ENCODE data around the gene KRTAP4-12.
A peak's percentile ranks its signal among the peaks of the same experiment; 100 is the strongest.

The KRTAP4-12 gene

GRCh38 chr17:41147531-41148204 is 23.7 kb upstream of the KRTAP4-12 start:
- DNase-seq: no peak
- WGBS (ENCODE audit: extremely low coverage, insufficient coverage, low lambda C conversion rate): no CpG with 5 or more reads among the region's 2 CpGs
- H4K8ac ChIP-seq (ENCODE audit: low read depth, low read length): no peak overlapping the region
- no peak overlapping the region for H3K4me3 ChIP-seq (ENCODE audit: low read length)
- H3K79me1 ChIP-seq (ENCODE audit: low read length): no peaks in the 10 kb centered on the region
- H3K36me3 ChIP-seq (ENCODE audit: control insufficient read depth, insufficient read depth, low read length): no peaks in the 10 kb centered on the region
- no peak overlapping the region for H3K23ac ChIP-seq (ENCODE audit: low read length)
- H3K9ac ChIP-seq (ENCODE audit: low read length): no peak overlapping the region
- H3K4me2 ChIP-seq (ENCODE audit: low read length): no peak overlapping the region
- H3K18ac ChIP-seq (ENCODE audit: low read length): no peak overlapping the region
- no peak overlapping the region for H3K56ac ChIP-seq (ENCODE audit: low read length)
- H4K5ac ChIP-seq (ENCODE audit: low read length): no peak overlapping the region
- no peaks in the 10 kb centered on the region for H3K27me3 ChIP-seq (ENCODE audit: insufficient read depth, low read length, poor library complexity)
- H2BK5ac ChIP-seq (ENCODE audit: low read length): no peak overlapping the region
- H2AK5ac ChIP-seq (ENCODE audit: low read length): no peak overlapping the region
- H3K4me1 ChIP-seq (ENCODE audit: control insufficient read depth, low read depth, low read length): no peaks in the 10 kb centered on the region
- no peak overlapping the region for H3K4ac ChIP-seq (ENCODE audit: low read depth, low read length)
- no peak overlapping the region for H2BK15ac ChIP-seq (replicated peaks; ENCODE audit: low read depth)
- no peaks in the 10 kb centered on the region for H3K79me2 ChIP-seq (ENCODE audit: control insufficient read depth, insufficient read depth, low read length)
- no peak overlapping the region for H2BK120ac ChIP-seq (ENCODE audit: low read depth, low read length)
- H3K27ac ChIP-seq (ENCODE audit: low read depth, low read length): no peak overlapping the region

- Histone ChIP-seq H3K79me1 (ENCODE audit: low read length) (no peaks in the 10 kb centered on the region), H2AK5ac (ENCODE audit: low read length) (no peak overlapping the region), H2BK120ac (ENCODE audit: low read depth, low read length) (no peak overlapping the region), H3K9ac (ENCODE audit: low read length) (no peak overlapping the region), H3K27ac (ENCODE audit: low read depth, low read length) (no peak overlapping the region), H3K4ac (ENCODE audit: low read depth, low read length) (no peak overlapping the region), H3K4me1 (ENCODE audit: control insufficient read depth, low read depth, low read length) (no peaks in the 10 kb centered on the region), H2BK15ac (replicated peaks; ENCODE audit: low read depth) (no peak overlapping the region), H3K79me2 (ENCODE audit: control insufficient read depth, insufficient read depth, low read length) (no peaks in the 10 kb centered on the region), H3K36me3 (ENCODE audit: control insufficient read depth, insufficient read depth, low read length) (no peaks in the 10 kb centered on the region), H3K4me3 (ENCODE audit: low read length) (no peak overlapping the region), H3K4me2 (ENCODE audit: low read length) (no peak overlapping the region), H3K56ac (ENCODE audit: low read length) (no peak overlapping the region), H3K18ac (ENCODE audit: low read length) (no peak overlapping the region), H3K27me3 (ENCODE audit: insufficient read depth, low read length, poor library complexity) (no peaks in the 10 kb centered on the region), H4K5ac (ENCODE audit: low read length) (no peak overlapping the region), H4K8ac (ENCODE audit: low read depth, low read length) (no peak overlapping the region), H3K23ac (ENCODE audit: low read length) (no peak overlapping the region), H2BK5ac (ENCODE audit: low read length) (no peak overlapping the region)
- no CpG with 5 or more reads among the region's 2 CpGs for WGBS (ENCODE audit: extremely low coverage, insufficient coverage, low lambda C conversion rate)
- no peak for DNase-seq
Observed at GRCh38 chr17:41145261-41145660, 21.3 kb upstream of the KRTAP4-12 start.

- Histone ChIP-seq H2BK120ac (ENCODE audit: low read depth, low read length) (no peak overlapping the region), H3K79me2 (ENCODE audit: control insufficient read depth, insufficient read depth, low read length) (no peaks in the 10 kb centered on the region), H3K27me3 (ENCODE audit: insufficient read depth, low read length, poor library complexity) (no peaks in the 10 kb centered on the region), H2BK5ac (ENCODE audit: low read length) (no peak overlapping the region), H3K79me1 (ENCODE audit: low read length) (no peaks in the 10 kb centered on the region), H3K56ac (ENCODE audit: low read length) (no peak overlapping the region), H3K4me1 (ENCODE audit: control insufficient read depth, low read depth, low read length) (no peaks in the 10 kb centered on the region), H2BK15ac (replicated peaks; ENCODE audit: low read depth) (no peak overlapping the region), H3K4ac (ENCODE audit: low read depth, low read length) (no peak overlapping the region), H3K23ac (ENCODE audit: low read length) (no peak overlapping the region), H3K18ac (ENCODE audit: low read length) (no peak overlapping the region), H4K5ac (ENCODE audit: low read length) (no peak overlapping the region), H3K9ac (ENCODE audit: low read length) (no peak overlapping the region), H2AK5ac (ENCODE audit: low read length) (no peak overlapping the region), H3K36me3 (ENCODE audit: control insufficient read depth, insufficient read depth, low read length) (no peaks in the 10 kb centered on the region), H3K4me3 (ENCODE audit: low read length) (no peak overlapping the region), H4K8ac (ENCODE audit: low read depth, low read length) (no peak overlapping the region), H3K27ac (ENCODE audit: low read depth, low read length) (no peak overlapping the region), H3K4me2 (ENCODE audit: low read length) (no peak overlapping the region)
- WGBS (ENCODE audit: extremely low coverage, insufficient coverage, low lambda C conversion rate): no CpG with 5 or more reads among the region's 1 CpG
- DNase-seq: no peak
Observed at GRCh38 chr17:41144846-41145245, 20.9 kb upstream of the KRTAP4-12 start.

GRCh38 chr17:41141361-41141760 is 17.4 kb upstream of the KRTAP4-12 start:
- Histone ChIP-seq H3K4me2 (ENCODE audit: low read length) (no peak overlapping the region), H3K56ac (ENCODE audit: low read length) (no peak overlapping the region), H3K4me3 (ENCODE audit: low read length) (no peak overlapping the region), H4K5ac (ENCODE audit: low read length) (no peak overlapping the region), H4K8ac (ENCODE audit: low read depth, low read length) (no peak overlapping the region), H2BK5ac (ENCODE audit: low read length) (no peak overlapping the region), H3K27ac (ENCODE audit: low read depth, low read length) (no peak overlapping the region), H3K23ac (ENCODE audit: low read length) (no peak overlapping the region), H3K36me3 (ENCODE audit: control insufficient read depth, insufficient read depth, low read length) (no peaks in the 10 kb centered on the region), H2BK120ac (ENCODE audit: low read depth, low read length) (no peak overlapping the region), H3K79me2 (ENCODE audit: control insufficient read depth, insufficient read depth, low read length) (no peaks in the 10 kb centered on the region), H3K79me1 (ENCODE audit: low read length) (no peaks in the 10 kb centered on the region), H2BK15ac (replicated peaks; ENCODE audit: low read depth) (no peak overlapping the region), H3K9ac (ENCODE audit: low read length) (no peak overlapping the region), H3K4ac (ENCODE audit: low read depth, low read length) (no peak overlapping the region), H2AK5ac (ENCODE audit: low read length) (no peak overlapping the region), H3K4me1 (ENCODE audit: control insufficient read depth, low read depth, low read length) (no peaks in the 10 kb centered on the region), H3K27me3 (ENCODE audit: insufficient read depth, low read length, poor library complexity) (no peaks in the 10 kb centered on the region), H3K18ac (ENCODE audit: low read length) (no peak overlapping the region)
- DNase-seq: no peak

- no peak within 1 kb of the TSS for H3K23ac ChIP-seq (ENCODE audit: low read length)
- no peaks in the 10 kb centered on the region for H3K36me3 ChIP-seq (ENCODE audit: control insufficient read depth, insufficient read depth, low read length)
- no peak within 1 kb of the TSS for H3K18ac ChIP-seq (ENCODE audit: low read length)
- H3K27ac ChIP-seq (ENCODE audit: low read depth, low read length): no peak within 1 kb of the TSS
- no peak within 1 kb of the TSS for H2BK120ac ChIP-seq (ENCODE audit: low read depth, low read length)
- no peak within 1 kb of the TSS for H3K4me3 ChIP-seq (ENCODE audit: low read length)
- H4K8ac ChIP-seq (ENCODE audit: low read depth, low read length): no peak within 1 kb of the TSS
- no CpG with 5 or more reads among the region's 6 CpGs for WGBS (ENCODE audit: extremely low coverage, insufficient coverage, low lambda C conversion rate)
- no peak within 1 kb of the TSS for H2AK5ac ChIP-seq (ENCODE audit: low read length)
- H3K9ac ChIP-seq (ENCODE audit: low read length): no peak within 1 kb of the TSS
- peak; percentile 1 for DNase-seq
- H3K56ac ChIP-seq (ENCODE audit: low read length): no peak within 1 kb of the TSS
- H3K79me1 ChIP-seq (ENCODE audit: low read length): no peaks in the 10 kb centered on the region
- H4K5ac ChIP-seq (ENCODE audit: low read length): no peak within 1 kb of the TSS
- no peaks in the 10 kb centered on the region for H3K79me2 ChIP-seq (ENCODE audit: control insufficient read depth, insufficient read depth, low read length)
- H3K4ac ChIP-seq (ENCODE audit: low read depth, low read length): no peak within 1 kb of the TSS
- H3K4me2 ChIP-seq (ENCODE audit: low read length): no peak within 1 kb of the TSS
- H3K27me3 ChIP-seq (ENCODE audit: insufficient read depth, low read length, poor library complexity): no peaks in the 10 kb centered on the region
- H3K4me1 ChIP-seq (ENCODE audit: control insufficient read depth, low read depth, low read length): no peaks in the 10 kb centered on the region
- H2BK15ac ChIP-seq (replicated peaks; ENCODE audit: low read depth): no peak within 1 kb of the TSS
- no peak within 1 kb of the TSS for H2BK5ac ChIP-seq (ENCODE audit: low read length)
Observed at GRCh38 chr17:41140360-41141131, 16.6 kb upstream of the KRTAP4-12 start, which contains the start of gene KRTAP4-6. Gene KRTAP4-6, minus strand, starts transcription at chr17:41140544. Its CDS starts 57 bp downstream, at chr17:41140487.

Data from mesendoderm (in vitro differentiated cells).